OCI-LY1 (cell line): ENCODE results near the gene KRTAP4-8.
"Not testable (repeated sequence)": the region's sequence is repeated elsewhere in the genome, so short reads cannot be mapped to it uniquely, and the experiment has no call there.

Source experiments
- H2AFZ ChIP-seq: fragments of 200-600 bp; sonication (generic), shearing (Covaris generic); 2 replicates; pipeline ENCODE4 v1.6.0; 2014; ENCODE audit warnings: antibody characterized with exemption, mild to moderate bottlenecking, low read length
- H3F3A ChIP-seq: fragments of 200-600 bp; sonication (generic), shearing (Covaris generic); 2 replicates; pipeline ENCODE4 v1.6.0; 2014; ENCODE audit warnings: mild to moderate bottlenecking, antibody characterized with exemption, low read length, moderate library complexity; ENCODE audit not compliant: insufficient read depth
- H3K27ac ChIP-seq: fragments of 200-600 bp; sonication (generic); 2 replicates; pipeline ENCODE4 v1.5.1; 2014; ENCODE audit warnings: low read length, mixed run types, mild to moderate bottlenecking, low read depth; ENCODE audit not compliant: poor library complexity, severe bottlenecking
- H3K27me3 ChIP-seq: fragments of 200-600 bp; sonication (generic); 2 replicates; pipeline ENCODE4 v1.6.0; 2014; ENCODE audit warnings: antibody characterized with exemption, mild to moderate bottlenecking, low read length, moderate library complexity; ENCODE audit not compliant: insufficient read depth
- H3K36me3 ChIP-seq: fragments of 200-600 bp; sonication (generic); 2 replicates; pipeline ENCODE4 v1.6.1; 2014; ENCODE audit warnings: mild to moderate bottlenecking, antibody characterized with exemption, low read length, moderate library complexity, mixed read lengths; ENCODE audit not compliant: insufficient read depth
- H3K4me1 ChIP-seq: fragments of 200-600 bp; sonication (generic); 2 replicates; pipeline ENCODE4 v1.5.1; 2014; ENCODE audit warnings: mild to moderate bottlenecking, low read length, moderate library complexity; ENCODE audit not compliant: insufficient read depth, severe bottlenecking
- H3K4me2 ChIP-seq: fragments of 200-600 bp; sonication (generic), shearing (Covaris generic); 2 replicates; pipeline ENCODE4 v1.6.1; 2014; ENCODE audit warnings: low read length
- H3K4me3 ChIP-seq: fragments of 200-600 bp; sonication (generic); 2 replicates; pipeline ENCODE4 v1.5.1; 2014; ENCODE audit warnings: low read length, low read depth, mild to moderate bottlenecking, mixed read lengths; ENCODE audit not compliant: poor library complexity, severe bottlenecking
- H3K79me2 ChIP-seq: fragments of 200-600 bp; shearing (Covaris generic); 2 replicates; pipeline ENCODE4 v1.6.1; 2016; ENCODE audit warnings: mixed run types, low read length, mixed read lengths; ENCODE audit not compliant: insufficient read depth
- H3K9ac ChIP-seq: fragments of 200-600 bp; sonication (generic), shearing (Covaris generic); 2 replicates; pipeline ENCODE4 v1.6.1; 2014; ENCODE audit warnings: mild to moderate bottlenecking, low read length, mixed read lengths
- H3K9me2 ChIP-seq: fragments of 200-600 bp; sonication (generic), shearing (Covaris generic); 2 replicates; pipeline ENCODE4 v1.6.1; 2014; ENCODE audit warnings: low read depth, mild to moderate bottlenecking, low read length, mixed read lengths
- H3K9me3 ChIP-seq: fragments of 200-600 bp; shearing (Covaris generic); 2 replicates; pipeline ENCODE4 v1.6.1; 2014; ENCODE audit warnings: low read length, mixed read lengths
- H4K20me1 ChIP-seq: fragments of 200-600 bp; sonication (generic), shearing (Covaris generic); 2 replicates; pipeline ENCODE4 v1.6.0; 2016; ENCODE audit warnings: mild to moderate bottlenecking, low read length; ENCODE audit not compliant: insufficient read depth
- CTCF ChIP-seq: fragments of 200-600 bp; sonication (generic), shearing (Covaris generic); IDR thresholded peaks from 2 replicates; pipeline ENCODE4 v1.5.1; 2017; ENCODE audit warnings: mild to moderate bottlenecking, antibody characterized with exemption, low read length, moderate library complexity, mixed read lengths
- EZH2 ChIP-seq: fragments of 200-600 bp; sonication (generic), shearing (Covaris generic); IDR thresholded peaks from 2 replicates; pipeline ENCODE4 v1.8.0; 2017; ENCODE audit warnings: borderline replicate concordance, mixed run types, mild to moderate bottlenecking, antibody characterized with exemption, low read length, moderate library complexity, mixed read lengths

KRTAP4-8 gene

GRCh38 chr17:41141361-41141760 lies 43.4 kb upstream of the KRTAP4-8 start:
- H3K9me2 ChIP-seq: no peaks in the 10 kb centered on the region
- no peaks in the 10 kb centered on the region for H3F3A ChIP-seq
- 0 out of 2 replicates have a peak, but pooled peaks cover 3% of the 10 kb centered on the region for H3K9me3 ChIP-seq
- no peaks in the 10 kb centered on the region; the same call in 1 of the 2 replicates for H3K36me3 ChIP-seq
- no peaks in the 10 kb centered on the region for H3K27me3 ChIP-seq
- H3K9ac ChIP-seq: no peak overlapping the region
- no peak for TF ChIP-seq EZH2
- TF ChIP-seq CTCF: no peak
- H3K27ac ChIP-seq: no peak overlapping the region
- no peaks in the 10 kb centered on the region for H3K79me2 ChIP-seq
- no peaks in the 10 kb centered on the region for H4K20me1 ChIP-seq
- H2AFZ ChIP-seq: no peak overlapping the region
- no peak overlapping the region for H3K4me2 ChIP-seq
- H3K4me3 ChIP-seq: no peak overlapping the region
- no peaks in the 10 kb centered on the region for H3K4me1 ChIP-seq

GRCh38 chr17:41140360-41141131 lies 42.6 kb upstream of the KRTAP4-8 start, which contains the start of gene KRTAP4-6:
TSS of gene KRTAP4-6 (minus strand) at chr17:41140544. CDS start at chr17:41140487, 57 bp downstream.
- H3K27ac ChIP-seq: no peak within 1 kb of the TSS
- H3K9me2 ChIP-seq: no peaks in the 10 kb centered on the region
- H3K4me3 ChIP-seq: no peak within 1 kb of the TSS
- no peaks in the 10 kb centered on the region for H3K4me1 ChIP-seq
- H3K4me2 ChIP-seq: no peak within 1 kb of the TSS
- no peaks in the 10 kb centered on the region; the same call in 1 of the 2 replicates for H3K36me3 ChIP-seq
- H3K79me2 ChIP-seq: no peaks in the 10 kb centered on the region
- H3K9ac ChIP-seq: no peak within 1 kb of the TSS
- H3K27me3 ChIP-seq: no peaks in the 10 kb centered on the region
- no peak within 1 kb of the TSS for H2AFZ ChIP-seq
- H3K9me3 ChIP-seq: 0 out of 2 replicates have a peak, but pooled peaks cover 3% of the 10 kb centered on the region
- H3F3A ChIP-seq: no peaks in the 10 kb centered on the region
- no peaks in the 10 kb centered on the region for H4K20me1 ChIP-seq
- TF ChIP-seq CTCF (no peak), EZH2 (no peak)

GRCh38 chr17:41139865-41140264 lies 41.9 kb upstream of the KRTAP4-8 start:
- H3K4me1 ChIP-seq, H2AFZ ChIP-seq, H3K9me3 ChIP-seq, H3F3A ChIP-seq, H3K9me2 ChIP-seq, H3K4me3 ChIP-seq, H3K36me3 ChIP-seq, H3K79me2 ChIP-seq, H3K27me3 ChIP-seq, H3K4me2 ChIP-seq, H4K20me1 ChIP-seq, H3K9ac ChIP-seq, H3K27ac ChIP-seq: not testable (repeated sequence)
